IPS-18a (cell line): ENCODE data around the gene TTC6.

ENCODE experiments used
- H3K27ac ChIP-seq: one replicate; pipeline ENCODE4 v1.5.1; 2013; ENCODE audit warnings: low read length
- H3K27me3 ChIP-seq: one replicate; pipeline ENCODE4 v1.6.1; 2013; ENCODE audit warnings: mild to moderate bottlenecking, low read length; ENCODE audit not compliant: control insufficient read depth, insufficient read depth
- H3K36me3 ChIP-seq: one replicate; pipeline ENCODE4 v1.6.1; 2013; ENCODE audit warnings: low read depth, low read length; ENCODE audit not compliant: control insufficient read depth
- H3K4me1 ChIP-seq: one replicate; pipeline ENCODE4 v1.6.1; 2013; ENCODE audit warnings: low read depth, low read length; ENCODE audit not compliant: control insufficient read depth
- H3K4me3 ChIP-seq: one replicate; pipeline ENCODE4 v1.5.1; 2013; ENCODE audit warnings: low read length
- H3K9ac ChIP-seq: one replicate; pipeline ENCODE4 v1.6.1; 2013; ENCODE audit warnings: mild to moderate bottlenecking, low read length, moderate library complexity
- H3K9me3 ChIP-seq: one replicate; pipeline ENCODE4 v1.6.1; 2013; ENCODE audit warnings: low read depth, low read length; ENCODE audit not compliant: control insufficient read depth

TTC6 gene

DNA sequence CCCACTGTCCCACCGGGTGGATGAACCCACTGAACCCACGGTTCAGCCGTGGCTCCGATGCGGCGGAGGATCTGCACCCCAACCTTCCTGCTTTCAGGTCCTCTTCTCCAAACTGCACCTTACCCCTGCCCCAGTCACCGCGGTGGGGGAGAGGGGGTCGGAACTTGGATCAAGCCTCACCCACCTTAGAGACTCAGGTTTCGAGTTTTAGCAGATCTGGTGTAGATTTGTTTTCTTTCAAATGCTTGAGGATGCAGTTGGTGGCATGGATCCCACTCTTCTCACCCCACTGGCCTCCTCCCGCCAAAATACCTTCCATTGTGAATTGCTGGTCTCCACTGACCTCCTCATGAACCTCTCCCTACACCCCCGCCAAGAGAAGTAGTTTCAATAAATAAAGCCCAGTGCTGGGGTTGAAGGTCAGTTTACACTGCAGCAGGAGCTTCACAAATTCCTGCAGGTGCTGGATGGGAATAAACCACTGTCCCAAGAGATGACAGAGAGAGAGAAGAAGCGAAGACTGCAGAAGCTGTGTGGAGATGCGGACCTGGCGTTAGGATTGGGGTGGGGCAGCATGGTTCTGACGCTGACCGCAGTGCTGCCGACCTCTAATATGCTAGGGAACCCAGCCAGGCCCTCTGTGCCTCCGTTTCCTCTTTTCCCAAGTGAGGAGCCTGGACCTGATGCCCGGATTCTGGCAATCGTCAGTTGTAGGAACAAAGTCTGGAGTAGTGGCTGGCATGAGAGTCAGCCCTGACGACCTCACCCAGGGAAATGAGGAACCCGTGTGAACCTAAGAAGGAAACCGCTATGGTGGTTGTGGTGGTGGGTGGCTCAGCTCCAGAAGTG, 7.4 kb downstream of the TTC6 start:
- H3K27me3 ChIP-seq = peaks cover 79% of the 10 kb centered on the region
- H3K36me3 ChIP-seq = no peaks in the 10 kb centered on the region
- H3K27ac ChIP-seq = no peak overlapping the region
- H3K4me3 ChIP-seq = no peak overlapping the region
- H3K9me3 ChIP-seq = no peaks in the 10 kb centered on the region
- H3K9ac ChIP-seq = no peak overlapping the region
- peaks cover 15% of the 10 kb centered on the region for H3K4me1 ChIP-seq

- Histone ChIP-seq H3K4me3 (no peak overlapping the region), H3K4me1 (peaks cover 14% of the 10 kb centered on the region), H3K36me3 (no peaks in the 10 kb centered on the region), H3K27ac (no peak overlapping the region), H3K27me3 (peaks cover 69% of the 10 kb centered on the region), H3K9me3 (no peaks in the 10 kb centered on the region), H3K9ac (no peak overlapping the region)
Observed at GRCh38 chr14:37603688-37604251, 8.3 kb downstream of the TTC6 start.

DNA sequence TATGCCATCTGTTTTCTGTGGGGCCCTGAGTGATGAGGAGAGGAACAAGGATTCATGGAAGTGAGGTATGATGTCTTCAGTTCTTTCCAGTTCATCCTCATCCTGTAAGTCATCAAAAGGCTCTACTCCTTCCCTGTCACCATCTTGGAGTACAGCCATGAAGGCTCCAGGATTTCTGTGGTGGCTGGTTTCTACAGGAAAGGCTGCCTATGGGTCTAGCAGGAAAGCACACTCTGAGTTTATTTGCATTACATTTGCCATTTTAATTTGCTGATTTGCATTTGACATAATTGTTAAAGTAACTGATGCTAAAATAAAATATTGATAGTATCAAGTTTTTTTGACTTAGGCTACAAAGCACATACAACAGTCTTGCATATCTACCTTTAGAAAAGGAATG, 11.2 kb downstream of the TTC6 start:
- Histone ChIP-seq H3K4me3 (no peak overlapping the region), H3K9me3 (no peaks in the 10 kb centered on the region), H3K27me3 (peaks cover 40% of the 10 kb centered on the region), H3K4me1 (no peaks in the 10 kb centered on the region), H3K27ac (no peak overlapping the region), H3K36me3 (no peaks in the 10 kb centered on the region), H3K9ac (no peak overlapping the region)

DNA sequence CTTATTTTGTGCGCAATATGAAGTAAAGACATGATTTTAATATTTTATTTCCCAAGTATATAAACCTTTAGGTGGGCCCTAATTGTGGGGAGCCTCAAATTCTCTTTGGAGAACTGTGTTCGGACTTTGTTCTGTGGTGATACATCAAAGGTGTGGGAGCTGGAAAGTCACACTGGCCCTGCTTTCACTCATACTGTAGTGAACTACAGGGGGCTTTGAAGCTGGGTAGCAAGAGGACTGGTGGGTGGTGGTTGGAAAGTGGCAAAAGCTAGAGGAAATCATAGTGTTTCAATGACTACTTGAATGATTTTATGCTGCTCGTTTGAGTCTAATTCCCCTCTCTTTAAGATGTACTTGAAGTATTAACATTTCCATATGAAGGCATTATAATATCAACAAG, 13.2 kb downstream of the TTC6 start:
- H3K27me3 ChIP-seq = peaks cover 21% of the 10 kb centered on the region
- peaks cover 8% of the 10 kb centered on the region for H3K9me3 ChIP-seq
- no peaks in the 10 kb centered on the region for H3K36me3 ChIP-seq
- H3K4me1 ChIP-seq = no peaks in the 10 kb centered on the region
- H3K27ac ChIP-seq = no peak overlapping the region
- no peak overlapping the region for H3K9ac ChIP-seq
- H3K4me3 ChIP-seq = no peak overlapping the region

DNA sequence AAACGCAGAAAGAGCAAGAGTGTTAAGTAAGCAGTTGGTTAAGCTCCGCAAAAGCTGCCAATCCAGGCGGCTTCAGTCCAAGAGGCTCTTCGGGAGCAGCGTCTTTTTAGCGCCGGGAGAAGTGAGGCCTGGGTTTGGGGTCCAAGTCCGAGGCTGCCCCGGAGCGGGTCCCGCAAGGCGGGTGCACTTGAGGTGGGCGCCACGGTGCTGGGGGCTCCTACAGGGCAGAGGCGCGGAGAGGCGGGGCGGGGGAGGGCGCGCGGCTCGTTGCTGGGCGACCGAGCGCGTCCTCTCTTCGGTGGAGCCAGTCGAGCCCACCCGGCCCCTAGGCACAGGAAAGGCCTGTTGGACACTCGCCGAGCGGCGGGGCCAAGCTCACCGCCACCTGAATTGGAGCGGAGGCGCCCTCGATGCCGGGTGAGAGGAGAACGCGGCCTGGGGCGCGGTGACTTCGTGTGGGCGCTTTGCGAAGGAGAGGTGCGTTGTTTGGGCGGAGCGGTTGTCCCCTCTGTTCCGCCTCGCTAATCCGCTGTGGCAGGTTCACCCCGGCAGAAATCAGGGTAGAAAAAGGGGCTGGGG, 15.6 kb downstream of the TTC6 start:
- H3K9ac ChIP-seq = no peak overlapping the region
- no peaks in the 10 kb centered on the region for H3K4me1 ChIP-seq
- peaks cover 17% of the 10 kb centered on the region for H3K9me3 ChIP-seq
- no peak overlapping the region for H3K27ac ChIP-seq
- no peak overlapping the region for H3K4me3 ChIP-seq
- no peaks in the 10 kb centered on the region for H3K27me3 ChIP-seq
- H3K36me3 ChIP-seq = no peaks in the 10 kb centered on the region

DNA sequence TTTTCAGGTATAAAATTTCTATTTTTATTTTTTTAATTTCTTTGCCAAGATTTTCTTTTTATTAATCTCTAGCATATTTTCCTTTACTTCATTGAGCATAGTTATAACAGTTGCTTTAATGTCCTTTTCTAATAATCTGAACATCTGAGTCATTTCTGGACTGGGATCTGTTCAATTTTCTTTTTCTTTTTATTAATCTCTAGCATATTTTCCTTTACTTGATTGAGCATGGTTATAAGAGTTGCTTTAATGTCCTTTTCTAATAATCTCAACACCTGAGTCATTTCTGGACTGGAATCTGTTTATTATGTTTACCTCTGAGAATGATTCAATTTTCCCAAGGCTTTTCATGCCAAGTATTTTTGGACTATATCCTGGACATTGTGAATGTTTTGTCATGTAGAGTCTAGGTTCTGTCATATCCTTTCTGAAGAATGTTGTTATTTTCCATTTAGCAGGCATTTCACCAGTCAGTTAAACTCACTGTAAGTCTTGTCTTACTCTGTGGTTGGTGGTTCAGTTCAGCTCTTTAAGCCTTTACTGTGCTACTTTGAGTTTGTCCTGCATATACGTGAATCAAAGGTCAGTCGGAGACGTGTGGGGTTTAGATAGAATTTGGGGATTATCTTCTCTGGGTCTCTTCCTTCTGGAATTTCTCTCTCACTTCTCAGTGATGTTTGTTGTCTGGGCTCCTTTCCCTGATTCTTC, 20.3 kb downstream of the TTC6 start:
- H3K36me3 ChIP-seq = no peaks in the 10 kb centered on the region
- peaks cover 21% of the 10 kb centered on the region for H3K9me3 ChIP-seq
- H3K27me3 ChIP-seq = peaks cover 5% of the 10 kb centered on the region
- no peak overlapping the region for H3K9ac ChIP-seq
- H3K4me3 ChIP-seq = no peak overlapping the region
- H3K4me1 ChIP-seq = no peaks in the 10 kb centered on the region
- no peak overlapping the region for H3K27ac ChIP-seq

GRCh38 chr14:37616853-37617252, 21.4 kb downstream of the TTC6 start:
- Histone ChIP-seq H3K36me3 (no peaks in the 10 kb centered on the region), H3K4me1 (no peaks in the 10 kb centered on the region), H3K9me3 (peaks cover 21% of the 10 kb centered on the region), H3K9ac (no peak overlapping the region), H3K4me3 (no peak overlapping the region), H3K27ac (no peak overlapping the region), H3K27me3 (peaks cover 16% of the 10 kb centered on the region)

DNA sequence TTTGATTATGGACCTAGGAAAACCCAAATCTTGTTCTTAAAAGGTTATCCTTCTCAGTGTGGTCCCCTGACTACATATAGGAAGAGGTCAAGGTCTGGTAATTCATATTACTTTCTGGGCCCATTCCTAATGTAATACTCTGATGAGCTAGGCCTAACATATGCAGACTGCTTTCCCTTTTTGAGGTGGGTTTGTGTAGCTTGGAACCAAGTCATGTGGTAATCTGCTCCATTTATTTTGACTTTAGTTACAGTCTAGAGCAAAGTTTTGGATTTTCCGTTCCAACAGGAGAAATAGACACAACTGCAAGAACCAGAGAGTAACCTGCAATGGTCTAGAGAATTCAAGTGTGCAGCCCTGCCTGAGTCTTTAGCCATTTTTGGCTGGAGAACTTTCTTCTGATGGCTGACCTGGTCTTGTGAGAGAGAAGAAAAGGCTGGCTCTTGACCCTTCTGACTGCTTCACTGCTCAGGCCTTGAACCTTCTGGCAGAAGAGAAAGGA, 22.5 kb downstream of the TTC6 start:
- no peaks in the 10 kb centered on the region for H3K4me1 ChIP-seq
- peaks cover 13% of the 10 kb centered on the region for H3K9me3 ChIP-seq
- H3K4me3 ChIP-seq = no peak overlapping the region
- peaks cover 27% of the 10 kb centered on the region for H3K27me3 ChIP-seq
- no peak overlapping the region for H3K9ac ChIP-seq
- H3K27ac ChIP-seq = no peak overlapping the region
- no peaks in the 10 kb centered on the region for H3K36me3 ChIP-seq

DNA sequence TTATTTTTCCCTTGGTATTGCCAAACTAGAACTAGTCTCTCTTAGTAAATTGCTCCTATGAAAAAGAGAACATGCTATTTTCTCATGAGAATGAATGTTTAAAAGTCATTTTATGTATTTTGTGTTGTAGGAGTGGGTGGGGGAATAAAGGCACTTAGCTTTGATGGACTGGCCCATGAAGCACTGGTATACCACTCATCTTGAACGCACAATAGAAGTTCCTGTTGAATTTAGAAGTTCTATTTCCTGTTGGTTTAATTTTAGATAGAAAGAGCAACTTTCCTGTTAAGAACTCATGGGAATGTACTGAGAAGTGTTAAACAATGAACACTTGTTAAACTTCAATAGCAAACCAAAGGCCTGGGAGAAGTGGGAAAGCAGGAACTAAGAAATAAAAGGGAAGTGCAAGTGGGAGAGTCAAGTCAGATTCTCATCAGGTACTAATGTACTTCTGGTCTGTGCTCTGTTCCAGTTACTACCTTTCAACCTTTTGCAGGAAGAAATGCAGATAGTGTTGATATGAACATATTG, 23.1 kb downstream of the TTC6 start:
- H3K27ac ChIP-seq = no peak overlapping the region
- no peaks in the 10 kb centered on the region for H3K36me3 ChIP-seq
- H3K9ac ChIP-seq = no peak overlapping the region
- H3K27me3 ChIP-seq = peaks cover 33% of the 10 kb centered on the region
- no peaks in the 10 kb centered on the region for H3K4me1 ChIP-seq
- H3K9me3 ChIP-seq = peaks cover 13% of the 10 kb centered on the region
- no peak overlapping the region for H3K4me3 ChIP-seq

DNA sequence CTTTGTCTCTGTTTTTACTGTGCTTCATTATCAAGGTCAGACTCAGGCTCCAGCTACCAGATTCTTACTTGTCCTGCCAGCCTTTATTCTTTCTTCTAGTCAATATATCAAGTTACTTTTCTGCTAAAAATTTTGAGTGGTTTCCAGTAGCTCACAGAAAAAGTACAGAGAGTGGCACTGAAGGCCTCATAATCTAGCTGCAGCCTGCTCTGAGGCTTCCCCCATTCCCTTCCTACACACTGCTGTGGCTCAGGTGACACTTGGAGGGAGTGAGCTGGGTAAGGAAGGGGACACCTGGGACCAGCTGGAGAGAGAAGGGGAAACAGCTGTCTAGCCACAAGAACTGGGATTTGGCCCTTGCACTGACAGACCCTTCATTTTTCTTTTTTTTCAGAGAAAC, 25.4 kb downstream of the TTC6 start:
- no peak overlapping the region for H3K27ac ChIP-seq
- no peaks in the 10 kb centered on the region for H3K4me1 ChIP-seq
- peaks cover 39% of the 10 kb centered on the region for H3K27me3 ChIP-seq
- H3K36me3 ChIP-seq = no peaks in the 10 kb centered on the region
- no peak overlapping the region for H3K4me3 ChIP-seq
- H3K9ac ChIP-seq = no peak overlapping the region
- H3K9me3 ChIP-seq = peaks cover 6% of the 10 kb centered on the region

DNA sequence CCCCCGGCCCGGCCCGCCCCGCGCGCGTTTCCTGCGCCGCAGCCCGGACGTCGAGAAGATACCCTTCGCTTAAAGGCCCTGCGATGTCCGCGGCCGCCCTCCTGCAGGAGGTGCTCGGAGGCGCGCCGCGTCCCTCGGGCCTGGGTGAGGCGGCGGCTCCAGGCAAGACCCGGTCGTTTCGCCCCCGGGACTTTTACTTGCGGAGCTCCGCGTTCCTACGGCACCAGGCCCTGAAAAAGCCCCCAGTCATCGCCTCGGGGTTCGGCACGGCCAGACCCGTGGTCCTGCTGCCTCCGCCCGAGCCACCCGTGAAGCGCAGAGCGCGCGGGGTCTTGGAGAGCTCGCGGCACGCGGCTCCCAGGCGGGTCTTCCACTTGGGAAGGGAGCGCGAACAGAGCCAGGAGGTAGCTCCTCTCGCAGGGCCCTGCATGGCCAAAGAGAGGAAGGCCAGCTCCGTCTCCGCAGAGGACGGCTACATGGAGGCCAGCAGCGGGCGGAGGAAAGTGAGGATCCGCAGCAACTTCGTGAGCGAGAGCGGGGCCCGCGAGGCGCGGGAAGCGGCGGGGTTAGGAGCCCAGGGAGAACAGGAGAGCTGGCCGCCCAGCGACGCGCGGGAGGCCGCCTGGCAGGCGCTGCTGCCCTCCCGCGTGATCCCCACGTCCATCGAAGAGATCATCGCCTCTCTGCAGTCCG, 26.9 kb downstream of the TTC6 start:
- Histone ChIP-seq H3K27me3 (peaks cover 39% of the 10 kb centered on the region), H3K36me3 (no peaks in the 10 kb centered on the region), H3K27ac (no peak overlapping the region), H3K4me1 (no peaks in the 10 kb centered on the region), H3K9me3 (no peaks in the 10 kb centered on the region), H3K4me3 (peak overlapping the region; percentile 30), H3K9ac (no peak overlapping the region)
